Neural cell (in vitro differentiated cells): ENCODE results near the gene RABIF.

Source experiments
- CTCF ChIP-seq: fragments of 450-650 bp; IDR thresholded peaks from 2 replicates; pipeline ENCODE4 v1.5.1; 2014; ENCODE audit warnings: antibody characterized with exemption, mild to moderate bottlenecking, moderate library complexity; ENCODE audit not compliant: poor library complexity, severe bottlenecking
- EZH2 ChIP-seq: fragments of 200-600, 300-800 bp; shearing (Covaris generic), sonication (generic); IDR thresholded peaks from 2 replicates; pipeline ENCODE4 v1.6.1; 2014; ENCODE audit warnings: antibody characterized with exemption, low read length, borderline replicate concordance, mild to moderate bottlenecking; ENCODE audit not compliant: insufficient read depth, poor library complexity, severe bottlenecking
- POLR2AphosphoS5 ChIP-seq: IDR thresholded peaks from 2 replicates; pipeline ENCODE4 v1.6.1; 2012
- SMC3 ChIP-seq: fragments of 450-650 bp; conservative IDR thresholded peaks from 2 replicates; pipeline ENCODE4 v1.6.1; 2014; ENCODE audit warnings: antibody characterized with exemption, mild to moderate bottlenecking, moderate library complexity; ENCODE audit not compliant: poor library complexity

DNA sequence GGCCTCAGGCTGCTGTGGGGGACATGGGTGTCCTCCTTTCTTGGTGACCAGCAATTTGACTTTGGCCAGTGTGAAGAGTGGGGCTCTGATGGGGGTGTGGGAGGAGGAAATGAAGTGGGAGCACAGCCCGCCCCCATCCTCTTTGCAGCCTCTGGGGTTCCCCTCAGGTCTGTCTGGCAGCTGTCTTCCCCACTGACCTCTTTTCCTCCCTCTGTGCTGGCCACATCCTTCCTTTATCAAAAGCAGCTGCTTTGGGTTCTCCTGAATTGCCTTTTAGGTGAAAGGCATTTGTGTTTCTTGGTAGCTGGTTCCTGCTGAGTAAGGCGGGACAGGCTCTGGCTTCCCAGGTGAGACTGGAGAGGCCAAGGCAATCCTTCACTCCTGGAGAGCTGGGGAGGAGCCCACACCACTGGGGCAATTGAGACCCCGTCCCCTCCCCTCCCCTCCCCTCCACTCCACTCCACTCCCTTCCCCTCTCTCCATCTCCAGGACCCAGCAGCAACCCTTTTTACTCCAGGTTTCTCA lies 53.3 kb downstream of the RABIF start:
- TF ChIP-seq CTCF (no peak), EZH2 (no peak), POLR2AphosphoS5 (no peak), SMC3 (no peak)
